ENCODE results near the gene EYS. TPM values are rescaled to one million over a fixed set of nuclear protein-coding genes. Genes with fewer than 3 reads are reported as not detected.

Gene EYS
- total and polyA plus RNA-seq, 9 of the 15 experiments (the other 6 are each of a cell fraction or from before 2014, with no cell fraction given) = 0.03 to 0.36 (median 0.10) TPM; not detected in 2

GRCh38 chr6:64786736-64787135 lies 920.3 kb downstream of the EYS start (continued):
- TF ChIP-seq ZNF407 (IDR thresholded peaks at IDR 0.05; ENCODE audit: low read depth) = no peak
- TF ChIP-seq LCOR (CRISPR knock-in tag; IDR thresholded peaks at IDR 0.05) = no peak
- no peak for TF ChIP-seq EP300 (IDR thresholded peaks at IDR 0.05; ENCODE audit: low read length)
- TF ChIP-seq ZNF134 (CRISPR knock-in tag; conservative IDR thresholded peaks at IDR 0.05) = no peak
- no peak for TF ChIP-seq ZNF175 (CRISPR knock-in tag; IDR thresholded peaks at IDR 0.05; ENCODE audit: low read depth)
- no peak for TF ChIP-seq GABPB2 (CRISPR knock-in tag; conservative IDR thresholded peaks at IDR 0.05)
